Activated CD8-positive, alpha-beta memory T cell treated with anti-CD3 and anti-CD28 coated beads, Interleukin-2, amount 50 U/mL, for 4 hours (primary cell): ENCODE data around the gene CCNQ.

ENCODE experiments used
- DNase-seq: peaks from one replicate; pipeline ENCODE4 v3.0.0-alpha.2; 2020

The CCNQ gene

GRCh38 chrX:153637121-153638040 lies 38.4 kb upstream of the CCNQ start:
- DNase-seq, result no peak

GRCh38 chrX:153636716-153637115 lies 37.8 kb upstream of the CCNQ start:
- DNase-seq, result no peak

DNA sequence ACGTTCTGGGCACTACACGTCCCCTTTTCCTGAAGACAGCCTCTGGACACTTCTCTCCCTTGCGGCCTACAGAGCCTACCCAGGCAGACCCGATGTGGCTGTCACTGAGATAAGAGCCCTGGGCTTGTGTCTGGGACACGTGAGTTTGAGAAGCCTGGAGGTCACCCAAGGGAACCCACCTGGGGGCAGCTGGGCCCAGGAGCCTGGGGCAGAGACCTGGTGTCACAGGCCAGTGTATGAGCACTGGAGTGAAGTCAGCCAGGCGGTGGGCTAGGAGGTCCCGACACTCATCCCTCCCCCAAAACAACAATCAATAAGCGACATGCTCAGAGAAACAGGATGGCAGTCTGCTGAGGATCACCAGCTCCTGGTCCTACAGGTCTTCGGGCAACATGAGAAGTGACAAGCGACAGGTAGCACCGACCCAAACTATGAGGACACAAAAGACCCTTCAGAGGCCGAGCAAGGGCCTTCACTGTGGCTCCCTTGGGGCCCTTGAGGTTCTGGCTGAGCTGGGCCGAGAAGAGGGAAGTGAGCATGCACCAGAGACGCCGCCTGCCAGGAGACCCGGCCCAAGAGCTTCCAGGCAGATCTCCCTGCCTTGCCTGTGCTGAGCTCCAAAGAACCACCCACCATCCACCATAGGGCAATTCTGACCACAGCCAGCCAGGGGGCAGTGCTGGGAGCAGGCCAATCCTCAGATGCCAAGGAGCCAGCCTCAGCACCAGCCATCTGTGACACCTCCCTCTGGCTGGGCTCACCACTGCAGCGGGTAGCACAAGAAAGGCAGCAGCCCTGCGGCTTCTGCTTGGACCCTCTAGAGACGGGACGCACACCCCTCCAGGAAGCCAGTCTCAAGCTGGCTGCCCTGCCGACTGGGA lies 37.1 kb upstream of the CCNQ start:
- no peak for DNase-seq

- DNase-seq, result no peak
These were observed 36.4 kb upstream of the CCNQ start for GRCh38 chrX:153635388-153635787.

DNA sequence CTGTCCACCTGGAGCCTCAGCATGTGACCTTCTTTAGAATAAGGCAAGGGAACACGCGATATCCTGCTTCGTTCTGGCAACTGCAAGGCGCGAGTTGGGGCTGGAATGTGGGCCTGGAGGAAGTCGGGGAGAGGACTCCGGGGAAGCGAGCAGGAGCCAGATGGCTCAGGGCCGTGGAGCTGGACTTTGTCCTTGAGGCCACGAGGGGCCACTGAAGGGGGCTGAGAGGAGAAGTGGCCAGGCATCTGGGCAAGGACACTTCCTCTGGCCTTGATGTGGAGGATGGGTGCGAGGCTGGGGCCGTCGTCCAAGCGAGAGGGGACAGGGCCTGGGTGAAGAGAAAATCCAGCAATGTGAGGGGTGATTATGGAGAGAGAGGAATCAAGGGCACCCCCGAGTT lies 35.9 kb upstream of the CCNQ start:
- DNase-seq, result no peak

DNA sequence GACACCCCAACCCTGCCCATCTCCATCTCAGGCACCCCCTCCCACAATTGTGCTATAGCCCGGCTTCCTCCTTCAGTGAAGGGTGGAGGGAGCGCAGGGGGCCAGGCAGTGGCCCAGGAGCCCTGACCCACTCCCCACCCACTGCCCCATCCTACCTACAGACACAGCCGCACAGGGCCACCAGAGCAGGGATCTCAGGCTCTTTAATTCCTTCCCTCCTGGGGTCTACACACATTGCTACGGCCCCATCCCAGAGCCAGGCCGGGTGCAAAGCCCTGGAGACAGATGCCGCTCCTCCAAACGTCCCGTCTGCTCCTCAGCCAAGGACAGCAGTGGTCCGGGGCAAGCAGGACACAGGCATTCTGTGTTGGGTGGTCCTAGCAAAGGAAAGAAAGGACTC lies 35.3 kb upstream of the CCNQ start:
- no peak for DNase-seq

DNA sequence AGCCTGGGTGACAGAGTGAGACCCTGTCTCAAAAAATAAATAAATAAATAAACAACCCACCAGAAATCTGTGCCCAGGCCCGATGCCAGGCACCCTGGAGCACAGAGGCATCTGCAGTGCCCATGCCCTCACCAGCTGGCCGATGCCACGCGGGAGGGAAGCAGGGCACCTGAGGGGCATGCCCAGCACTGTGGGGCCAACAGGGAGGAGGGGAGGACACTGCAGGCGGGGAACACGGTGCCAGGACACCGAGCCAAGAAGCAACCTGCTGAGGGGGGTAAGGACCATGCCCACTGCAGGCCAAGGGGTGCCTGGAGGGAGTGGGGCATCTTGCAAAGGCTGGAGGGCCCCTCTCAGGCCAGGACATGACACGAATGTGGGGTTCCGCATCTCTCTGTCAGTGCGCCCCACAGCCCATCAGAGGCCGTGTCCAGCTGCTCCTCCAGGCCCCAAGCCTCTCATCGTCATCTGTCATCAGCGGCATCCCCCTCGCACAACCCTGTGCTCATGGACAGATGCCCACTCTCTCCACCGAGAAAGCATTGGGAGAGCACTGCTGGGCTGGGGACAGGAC lies 34.8 kb upstream of the CCNQ start:
- DNase-seq, result no peak

DNA sequence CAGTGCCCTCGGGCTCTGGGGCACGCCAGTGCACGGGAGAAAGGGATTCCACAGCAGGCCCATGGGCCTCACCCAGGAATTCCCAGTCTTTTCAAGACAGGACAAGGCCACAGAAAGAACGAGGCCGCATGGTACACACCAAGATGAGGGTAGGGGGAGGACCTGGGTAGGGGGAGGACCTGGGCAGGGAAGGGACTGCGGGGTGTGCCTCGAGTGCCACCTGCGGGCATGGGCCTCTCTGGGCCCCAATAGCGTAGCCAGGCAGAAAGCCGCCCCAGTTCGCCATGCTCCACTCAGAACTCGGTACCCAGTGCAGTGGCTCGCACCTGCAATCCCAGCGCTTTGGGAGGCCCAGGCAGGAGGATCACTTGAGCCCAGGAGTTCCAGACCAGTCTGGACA lies 34.1 kb upstream of the CCNQ start:
- DNase-seq, result no peak

DNA sequence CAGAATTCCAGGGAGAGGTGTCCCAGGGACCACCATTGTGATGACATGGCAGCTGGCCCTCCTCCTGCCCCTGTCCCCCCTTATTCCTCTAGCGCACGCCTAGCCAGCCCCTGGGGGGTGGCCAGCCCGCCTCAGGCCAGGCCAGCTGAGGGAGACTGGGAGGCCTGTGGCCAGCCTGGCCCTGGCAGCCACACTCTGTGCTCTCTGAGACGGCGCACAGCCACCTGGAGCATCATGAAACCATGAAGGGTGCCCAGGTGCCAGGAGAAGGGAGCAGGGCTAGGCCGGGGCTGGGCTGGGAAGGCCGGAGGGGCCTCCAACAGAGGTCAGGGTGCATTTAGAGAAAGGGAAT lies 33.6 kb upstream of the CCNQ start:
- no peak for DNase-seq

GRCh38 chrX:153631907-153632594 lies 33.1 kb upstream of the CCNQ start:
- no peak for DNase-seq

DNA sequence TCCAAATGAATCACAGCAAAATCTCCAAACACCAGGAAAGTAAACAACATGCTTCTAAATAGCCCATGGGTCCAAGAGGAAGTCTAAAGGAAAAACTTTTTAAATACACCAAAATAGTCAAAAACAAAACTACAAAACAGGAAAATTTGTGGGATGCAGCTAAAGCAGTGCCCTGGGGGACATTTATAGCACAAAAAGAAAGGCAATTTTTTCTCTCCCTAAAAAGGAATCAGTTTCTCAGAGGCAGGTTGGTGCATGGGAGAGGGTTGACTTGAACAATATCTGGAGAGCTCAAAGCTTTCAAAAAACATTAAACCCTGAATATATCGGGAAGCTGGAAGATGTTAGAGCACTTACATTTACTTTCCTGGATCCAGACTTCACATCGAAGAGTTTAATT lies 32.4 kb upstream of the CCNQ start:
- no peak for DNase-seq

GRCh38 chrX:153628665-153629064 lies 29.7 kb upstream of the CCNQ start:
- no peak for DNase-seq

DNA sequence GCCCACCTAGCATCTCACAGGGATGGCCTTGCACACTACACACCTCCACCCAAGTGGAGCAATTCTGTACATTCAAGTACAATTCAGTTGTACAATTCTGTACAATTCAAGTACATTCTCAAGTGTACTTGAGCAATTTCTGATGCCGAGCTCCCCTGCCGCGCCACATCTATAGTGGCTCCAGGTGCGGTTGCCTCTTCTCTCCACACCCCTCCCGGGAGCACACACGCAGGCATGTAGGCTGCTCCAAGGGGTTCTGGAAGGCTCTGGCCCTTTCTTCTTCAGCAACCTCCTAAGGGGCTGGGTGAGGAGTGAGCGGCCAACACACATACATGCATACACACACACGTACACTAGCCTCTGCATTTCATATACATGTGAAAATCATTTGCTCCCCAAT lies 29.2 kb upstream of the CCNQ start:
- DNase-seq, result no peak

DNA sequence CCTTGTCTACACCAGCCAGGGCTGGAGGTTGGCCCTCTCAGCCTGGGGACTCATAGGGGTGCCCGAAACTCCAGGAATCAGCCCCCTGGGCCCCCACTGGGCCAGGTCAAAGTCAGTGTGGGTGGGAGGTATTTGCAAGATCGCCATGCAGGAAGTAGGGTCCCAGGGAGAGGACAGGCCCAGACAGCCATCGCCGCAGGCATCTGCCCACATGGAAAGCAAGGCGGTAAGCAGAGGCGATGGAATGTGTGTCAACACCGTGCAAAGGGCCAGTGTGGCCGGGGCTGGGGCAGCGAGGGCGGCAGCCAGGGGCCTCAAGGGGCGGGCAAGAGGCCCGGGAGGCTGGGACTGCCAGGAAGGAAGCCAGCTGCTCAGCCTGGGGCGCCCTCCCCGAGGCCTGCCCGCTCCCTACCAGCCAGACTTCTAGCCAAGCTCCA lies 28.8 kb upstream of the CCNQ start:
- no peak for DNase-seq

DNA sequence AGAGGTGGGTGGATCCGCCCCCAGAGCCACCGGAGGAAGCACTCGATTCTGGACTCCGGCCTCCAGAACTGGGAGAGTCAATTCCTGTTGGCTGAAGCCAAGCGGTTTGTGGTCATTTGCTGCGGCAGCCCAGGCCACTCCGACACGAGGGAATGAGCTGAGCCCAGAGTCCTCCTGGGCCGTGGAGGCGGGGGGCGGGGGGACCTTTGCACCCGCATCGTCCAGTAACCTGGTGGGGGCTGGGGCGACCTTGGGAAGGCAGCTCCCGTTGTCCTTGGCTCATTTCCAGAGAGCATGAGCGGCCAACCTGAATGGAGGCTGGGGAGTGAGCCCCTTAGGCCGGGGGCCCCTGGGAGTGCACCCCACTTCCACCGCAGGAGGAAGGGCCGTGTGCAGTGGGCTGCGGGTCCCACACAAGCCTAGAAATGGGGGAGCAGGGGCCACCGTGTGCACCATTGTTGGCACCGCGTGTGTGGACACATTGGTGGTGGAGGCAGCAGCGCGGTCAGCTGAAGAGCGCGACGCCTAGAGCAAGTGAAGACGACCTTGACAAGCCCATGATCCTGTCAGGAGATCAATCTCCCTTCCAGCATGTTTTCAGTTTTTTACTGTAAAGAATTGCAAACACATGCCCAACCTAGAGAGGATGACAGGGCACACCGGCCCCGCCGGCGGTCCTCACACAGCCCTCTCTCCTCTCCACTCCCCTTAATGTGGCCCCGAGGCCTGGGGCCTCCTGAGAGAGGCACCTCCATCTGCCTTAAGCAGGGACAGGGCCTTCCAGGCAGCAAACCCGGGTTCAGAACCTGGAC lies 28.1 kb upstream of the CCNQ start:
- DNase-seq, result no peak

GRCh38 chrX:153626025-153626633 lies 27.2 kb upstream of the CCNQ start:
- no peak for DNase-seq

- no peak for DNase-seq
These were observed 26.5 kb upstream of the CCNQ start for GRCh38 chrX:153625271-153626024.

DNA sequence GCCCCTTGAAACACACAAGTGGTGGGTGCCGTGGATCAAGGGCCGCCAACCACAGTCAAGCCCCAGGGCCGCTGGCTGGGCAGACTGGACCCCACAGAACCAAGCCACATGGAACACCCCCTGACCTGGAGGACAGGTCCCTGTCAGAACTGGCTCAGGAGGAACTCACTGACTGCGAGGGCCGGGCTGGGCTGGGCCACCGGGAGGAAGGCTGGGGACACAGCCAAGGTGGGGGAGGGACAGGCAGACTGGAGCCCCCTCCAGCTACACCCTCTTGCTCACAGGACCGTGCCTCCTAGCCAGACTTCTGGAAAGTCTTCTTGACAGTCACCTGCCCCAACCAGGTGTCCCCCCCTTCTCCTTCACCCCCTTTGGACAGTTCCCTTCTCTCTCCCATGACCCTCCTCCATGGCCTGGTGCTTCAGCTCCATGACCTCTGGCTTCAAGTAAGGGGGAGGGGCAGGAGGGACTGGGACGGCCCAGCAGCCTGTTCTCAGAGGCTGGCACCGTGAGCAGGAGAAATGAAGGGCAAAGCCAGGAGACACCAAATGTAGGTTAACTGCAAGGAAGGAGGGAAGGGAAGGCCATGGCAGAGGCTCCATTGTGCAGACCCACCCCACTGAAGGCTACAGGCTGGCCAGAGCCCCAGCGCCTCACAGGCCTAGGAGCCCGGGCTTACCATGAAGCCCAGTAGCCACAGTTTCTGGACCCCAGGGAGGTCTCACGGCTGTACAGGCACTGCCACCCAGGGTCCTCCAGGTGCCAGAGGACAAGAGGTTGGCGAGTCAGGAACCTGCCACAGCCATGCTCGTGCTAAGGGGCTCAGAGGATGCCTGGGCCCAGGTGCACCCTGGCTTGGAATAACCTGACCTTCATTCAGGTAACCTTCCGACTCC lies 25.5 kb upstream of the CCNQ start:
- no peak for DNase-seq

DNA sequence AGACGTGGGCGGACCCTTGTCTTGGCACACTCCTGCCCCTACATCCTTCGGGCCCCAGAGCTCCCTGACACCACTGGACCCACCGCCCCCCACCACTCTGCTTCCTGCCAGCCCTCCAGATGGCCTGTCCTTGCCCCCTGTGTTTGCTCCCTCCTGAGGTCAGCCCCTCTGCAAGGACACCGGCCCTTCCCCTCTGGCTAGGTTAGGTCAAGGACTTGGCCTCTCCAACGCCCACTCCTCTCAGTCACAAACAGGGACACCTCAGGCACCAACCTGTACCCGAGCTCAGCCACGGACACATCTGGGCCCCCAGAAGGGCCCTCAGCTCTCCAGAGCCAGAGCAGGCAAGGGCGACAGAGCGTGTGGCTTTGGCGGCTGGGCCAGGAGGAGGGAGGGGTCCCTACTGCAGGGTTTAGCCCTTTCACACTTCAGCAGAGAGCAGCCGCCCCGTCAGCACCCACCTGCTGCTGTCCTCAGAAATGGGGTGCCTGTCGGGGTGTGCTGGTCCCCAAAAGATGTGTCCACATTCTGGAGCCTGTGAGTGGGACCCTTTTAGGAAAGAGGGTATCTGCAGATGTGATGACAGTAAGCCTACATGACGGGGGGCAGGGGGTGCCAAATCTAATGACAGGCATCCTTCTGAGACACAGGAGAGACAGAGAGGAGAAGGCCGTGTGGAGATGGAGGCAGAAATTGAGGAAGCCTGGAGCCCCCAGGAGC lies 24.5 kb upstream of the CCNQ start:
- no peak for DNase-seq
